Tongue (tissue), 2 donors: ENCODE data around the gene SLC39A3. TPM values are rescaled to one million over a fixed set of nuclear protein-coding genes. Genes with fewer than 3 reads are reported as not detected.

Source experiments
- DNase-seq: peaks from one replicate; pipeline ENCODE4 v3.0.0-alpha.2; 2015
- total RNA-seq: library from RNA; depleted of rRNA; stranded (reverse); fragments of >200 nt; gene quantifications from one replicate; pipeline ENCODE4 v1.2.3, GENCODE V29; 2014

The SLC39A3 gene
- total RNA-seq, 1 donor from 2014 or later, result 10.8 TPM

- no peak for DNase-seq
Measured at GRCh38 chr19:2768365-2769132, 28.7 kb upstream of the SLC39A3 start.

- no peak for DNase-seq
Measured at GRCh38 chr19:2767688-2768087, 27.9 kb upstream of the SLC39A3 start.

- no peak for DNase-seq
Measured at GRCh38 chr19:2766594-2767372, 27.0 kb upstream of the SLC39A3 start.

- no peak for DNase-seq
Measured at GRCh38 chr19:2765376-2765775, 25.6 kb upstream of the SLC39A3 start.

GRCh38 chr19:2764945-2765344, 25.1 kb upstream of the SLC39A3 start:
- DNase-seq, result no peak

GRCh38 chr19:2763687-2764086, 23.9 kb upstream of the SLC39A3 start:
- DNase-seq, result no peak

- DNase-seq, result no peak
Measured at GRCh38 chr19:2762783-2763496, 23.1 kb upstream of the SLC39A3 start.

- no peak for DNase-seq
Measured at GRCh38 chr19:2761876-2762782, 22.3 kb upstream of the SLC39A3 start.

- DNase-seq, result no peak
Measured at GRCh38 chr19:2761309-2761677, 21.5 kb upstream of the SLC39A3 start.

GRCh38 chr19:2759965-2760364, 20.1 kb upstream of the SLC39A3 start:
- no peak for DNase-seq

GRCh38 chr19:2759362-2759761, 19.5 kb upstream of the SLC39A3 start:
- DNase-seq, result no peak

GRCh38 chr19:2758601-2759313, 18.9 kb upstream of the SLC39A3 start:
- no peak for DNase-seq

GRCh38 chr19:2756921-2757881, 17.4 kb upstream of the SLC39A3 start:
- DNase-seq, result no peak

GRCh38 chr19:2756477-2756876, 16.7 kb upstream of the SLC39A3 start:
- no peak for DNase-seq

GRCh38 chr19:2755811-2756210, 16.0 kb upstream of the SLC39A3 start:
- DNase-seq, result no peak

- no peak for DNase-seq
Measured at GRCh38 chr19:2755448-2755705, 15.6 kb upstream of the SLC39A3 start.

GRCh38 chr19:2754659-2755447, 15.0 kb upstream of the SLC39A3 start:
- no peak for DNase-seq

GRCh38 chr19:2751438-2751830, 11.6 kb upstream of the SLC39A3 start:
- no peak for DNase-seq

GRCh38 chr19:2750808-2751437, 11.1 kb upstream of the SLC39A3 start:
- no peak for DNase-seq
